SKM-1 (cell line): ENCODE results near the gene KRT38.
A peak's percentile ranks its signal among the peaks of the same experiment; 100 is the strongest.
"Not testable (repeated sequence)": the region's sequence is repeated elsewhere in the genome, so short reads cannot be mapped to it uniquely, and the experiment has no call there.

ENCODE experiments used
- DNase-seq: peaks from one replicate; lab custom pipeline; 2025; ENCODE audit not compliant: unreplicated experiment; lab: John Stamatoyannopoulos, UW

Gene KRT38

DNA sequence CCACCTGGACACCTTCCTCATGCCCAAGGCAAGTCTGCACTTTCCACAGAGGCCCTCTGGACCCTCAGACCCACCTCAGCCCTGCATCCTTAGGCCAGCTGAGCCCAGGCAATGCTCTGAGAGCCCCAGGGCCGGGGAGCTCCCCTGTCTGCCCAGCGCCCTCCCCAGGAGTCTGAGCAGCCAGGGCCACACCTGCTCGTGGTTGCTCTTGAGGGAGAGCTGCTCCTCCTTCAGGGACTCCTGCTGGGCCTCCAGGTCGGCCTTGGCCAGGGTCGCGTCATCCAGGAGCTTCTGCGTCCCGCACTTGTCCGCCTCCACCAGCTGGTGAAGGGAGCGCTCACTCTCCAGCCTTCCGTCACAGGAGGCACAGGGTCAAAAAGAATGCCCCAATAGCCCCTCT, 18.2 kb downstream of the KRT38 start:
- DNase-seq = not testable (repeated sequence)

DNA sequence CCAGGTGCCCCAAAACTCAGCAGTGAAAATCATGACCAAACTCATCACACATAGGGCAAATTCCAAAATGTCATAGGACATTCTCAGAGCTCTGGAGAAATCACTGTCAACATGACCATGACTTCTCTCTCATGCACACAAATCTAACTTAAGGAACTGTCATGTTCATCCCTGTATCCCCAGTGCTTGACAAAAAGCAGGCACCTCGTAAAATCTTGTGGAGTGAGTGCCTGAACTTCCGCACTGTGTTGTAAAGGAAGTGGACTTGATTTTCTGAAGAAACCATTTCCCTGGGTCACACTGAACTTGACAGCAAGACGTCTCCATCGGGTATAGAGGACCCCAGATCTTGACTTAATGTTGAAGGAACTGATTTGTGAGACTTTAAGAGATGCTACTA, 19.2 kb downstream of the KRT38 start:
- DNase-seq = no peak

GRCh38 chr17:41421116-41421515, 19.7 kb downstream of the KRT38 start:
- no peak for DNase-seq

DNA sequence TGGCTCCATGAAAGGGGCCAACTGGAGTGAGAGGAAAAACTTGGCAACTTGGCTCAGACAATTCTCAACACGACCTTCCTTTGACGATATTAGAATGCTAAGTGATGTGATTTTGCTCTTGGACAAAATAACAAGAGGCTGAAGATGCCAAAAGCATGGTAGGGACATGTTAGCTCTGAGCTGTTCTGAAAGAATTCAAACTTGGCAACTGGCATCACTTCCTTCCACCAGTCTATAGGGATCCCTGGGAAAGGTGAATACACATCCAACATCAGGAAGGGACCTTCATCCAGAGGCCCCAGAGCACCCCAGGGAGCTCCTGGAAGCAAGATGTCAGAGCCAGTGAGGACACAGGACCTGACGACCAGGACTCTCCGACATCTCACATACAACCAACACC, 20.6 kb downstream of the KRT38 start:
- DNase-seq = no peak

DNA sequence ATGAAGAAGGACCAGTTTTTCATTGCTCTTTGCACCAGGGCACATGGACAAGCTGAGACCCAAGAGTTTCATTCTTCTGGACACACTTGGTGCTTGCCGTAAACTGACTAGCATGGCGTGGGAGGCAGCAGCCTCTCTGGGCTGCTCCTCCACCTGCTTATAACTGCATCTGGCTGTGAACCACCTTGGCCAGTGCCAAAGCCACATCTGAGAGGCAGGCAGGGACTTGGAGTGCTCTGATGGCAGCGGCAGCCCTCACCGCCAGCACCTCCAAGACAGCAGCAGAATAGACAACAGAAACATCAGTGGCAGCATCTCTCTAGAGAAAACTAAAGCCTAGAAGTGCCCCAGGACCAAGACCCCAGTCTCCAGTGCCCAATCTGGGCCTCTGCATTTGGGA, 21.1 kb downstream of the KRT38 start:
- DNase-seq = no peak

DNA sequence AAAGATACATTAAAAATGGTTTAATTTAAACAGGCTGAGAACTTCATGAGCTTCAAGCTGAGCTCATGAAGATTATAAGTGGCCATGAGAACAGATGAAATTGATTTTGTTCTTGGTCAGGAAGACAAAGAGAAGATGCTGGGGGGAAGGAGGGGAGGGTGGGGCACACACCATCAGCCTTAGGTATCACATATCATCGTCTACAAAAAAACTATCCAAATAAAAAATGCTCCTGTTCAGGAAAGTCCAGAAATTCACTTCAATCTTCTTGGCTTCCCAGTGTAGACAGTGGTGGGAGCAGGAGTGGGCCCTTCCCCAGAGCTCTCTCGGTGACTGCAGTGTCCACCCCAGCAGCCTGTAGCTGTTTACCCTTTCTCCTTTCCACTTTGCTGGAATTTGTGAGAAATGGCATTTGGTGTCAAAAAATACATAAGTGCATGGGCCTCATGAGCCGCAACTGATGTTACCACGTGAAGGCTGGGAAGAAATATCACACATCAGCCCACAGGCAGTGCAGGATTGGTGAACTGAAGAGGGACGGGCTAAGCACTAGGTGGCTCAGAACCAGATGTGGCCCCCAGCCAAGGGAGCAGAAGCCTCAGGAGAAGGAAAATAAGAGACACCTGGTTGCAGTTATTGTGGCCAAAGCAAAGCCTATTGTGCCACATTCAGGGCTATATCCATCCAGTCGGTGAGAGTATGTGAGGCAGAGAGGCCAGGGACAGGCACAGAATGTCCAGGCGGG, 22.5 kb downstream of the KRT38 start:
- no peak for DNase-seq

DNA sequence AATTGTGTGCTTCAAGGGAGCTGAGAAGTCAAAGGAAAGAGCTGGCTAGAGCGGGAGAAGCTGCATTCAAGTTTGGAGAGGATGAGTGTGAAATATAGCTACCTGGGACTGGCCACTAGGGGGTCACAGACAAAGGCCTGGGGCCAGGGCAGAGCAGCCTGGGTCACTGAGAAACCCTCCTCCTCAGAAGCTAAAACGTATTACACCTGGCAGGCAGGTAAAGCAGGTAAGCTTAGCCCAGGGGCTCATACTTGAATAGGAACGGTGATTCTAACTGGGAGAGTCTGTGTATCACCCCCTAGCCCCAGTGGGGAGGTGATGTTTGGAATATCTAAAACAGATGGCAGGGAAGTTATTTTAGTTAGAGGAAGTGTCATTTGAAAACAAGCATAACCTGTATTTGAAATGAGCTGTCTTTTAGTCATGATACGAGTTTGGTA, 23.2 kb downstream of the KRT38 start:
- DNase-seq = peak; percentile 34

GRCh38 chr17:41417127-41417526, 23.7 kb downstream of the KRT38 start:
- DNase-seq = no peak

- no peak for DNase-seq
Measured at GRCh38 chr17:41416479-41416878, 24.3 kb downstream of the KRT38 start.

- no peak for DNase-seq
Measured at GRCh38 chr17:41415833-41416335, 24.9 kb downstream of the KRT38 start.

DNA sequence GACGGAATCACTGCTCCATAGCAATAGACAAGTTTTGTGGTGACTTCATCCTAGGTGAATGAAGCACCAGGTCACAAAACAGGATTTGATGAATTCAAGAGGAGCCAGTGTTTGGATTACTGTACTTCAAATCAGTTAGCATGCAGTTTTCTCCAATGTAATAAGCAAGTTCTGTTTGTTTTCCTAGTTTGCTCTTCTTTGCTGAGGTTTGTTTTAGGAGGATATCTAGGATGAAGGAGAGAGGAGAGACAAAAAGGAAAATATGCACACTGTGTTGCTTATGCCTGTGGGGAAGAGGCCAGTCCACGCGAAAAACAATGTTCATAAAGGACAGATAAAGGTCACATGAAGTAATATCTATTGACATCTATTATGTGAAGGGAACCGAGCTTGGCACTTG, 25.4 kb downstream of the KRT38 start:
- DNase-seq = no peak

DNA sequence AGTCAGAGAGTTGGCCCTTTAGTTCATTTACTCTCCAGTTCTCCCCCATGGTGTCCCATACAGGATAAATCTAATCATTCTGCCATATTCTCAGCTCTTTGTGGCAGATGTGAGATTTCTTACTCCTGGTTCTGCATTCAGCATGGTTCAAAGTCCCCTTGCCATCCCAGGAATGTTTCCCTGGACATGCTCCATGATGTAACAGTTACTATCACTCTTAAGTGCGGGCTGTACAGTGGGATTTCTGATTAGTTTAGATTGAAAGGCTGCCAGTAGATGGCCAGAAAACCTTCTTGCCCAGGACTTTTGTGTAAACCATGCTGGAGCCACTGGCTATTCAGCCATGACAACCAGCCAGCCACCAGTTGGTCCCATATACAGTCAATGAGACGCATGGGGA, 26.8 kb downstream of the KRT38 start:
- no peak for DNase-seq

GRCh38 chr17:41413353-41413957, 27.3 kb downstream of the KRT38 start:
- no peak for DNase-seq

GRCh38 chr17:41411072-41411840, 29.5 kb downstream of the KRT38 start:
- no peak for DNase-seq

DNA sequence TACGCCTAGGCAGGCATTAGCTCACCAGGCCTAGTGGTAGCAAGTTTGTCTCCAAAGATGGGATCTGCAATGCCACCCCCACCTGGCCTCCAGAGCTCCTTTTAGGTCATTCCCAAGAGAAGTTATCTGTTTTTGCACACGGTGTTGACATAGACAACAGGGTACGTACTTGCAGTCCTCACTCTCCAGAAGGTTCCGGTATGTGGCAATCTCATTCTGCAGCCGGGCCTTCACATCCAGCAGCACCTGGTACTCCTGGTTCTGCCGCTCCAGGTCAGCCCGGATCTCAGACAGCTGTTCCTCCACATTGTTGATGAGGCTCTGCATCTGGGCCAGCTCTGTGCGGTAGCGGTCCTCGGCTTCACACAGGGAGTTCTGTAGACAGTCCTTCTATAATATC, 33.6 kb downstream of the KRT38 start:
- no peak for DNase-seq

- no peak for DNase-seq
Measured at GRCh38 chr17:41406205-41406604, 34.6 kb downstream of the KRT38 start.

- peak; percentile 41 for DNase-seq
Measured at GRCh38 chr17:41404024-41404671, 36.6 kb downstream of the KRT38 start.

GRCh38 chr17:41403404-41404023, 37.3 kb downstream of the KRT38 start:
- no peak for DNase-seq

- DNase-seq = no peak
Measured at GRCh38 chr17:41402161-41402560, 38.6 kb downstream of the KRT38 start.

- no peak for DNase-seq
Measured at GRCh38 chr17:41396996-41397660, 43.7 kb downstream of the KRT38 start, which contains the start of gene KRT31. KRT31 (minus strand) TSS chr17:41397608; CDS start chr17:41397539, 69 bp downstream.
